ENCODE measurements around the gene CHRNG.
A peak's percentile ranks its signal among the peaks of the same experiment; 100 is the strongest.
"Not testable (repeated sequence)": the region's sequence is repeated elsewhere in the genome, so short reads cannot be mapped to it uniquely, and the experiment has no call there.

CHRNG gene

GRCh38 chr2:232532821-232533220 is 6.7 kb upstream of the CHRNG start:
- H3K36me3 ChIP-seq (ENCODE audit: control insufficient read depth, insufficient read depth, low read length); H3K27me3 ChIP-seq (ENCODE audit: insufficient read depth, low read length, poor library complexity); H3K27ac ChIP-seq (ENCODE audit: low read depth, low read length); H4K8ac ChIP-seq (ENCODE audit: low read depth, low read length); H3K4me1 ChIP-seq (ENCODE audit: control insufficient read depth, low read depth, low read length); H3K4ac ChIP-seq (ENCODE audit: low read depth, low read length); H3K79me1 ChIP-seq (ENCODE audit: low read length); H2BK120ac ChIP-seq (ENCODE audit: low read depth, low read length); H3K18ac ChIP-seq (ENCODE audit: low read length); H4K5ac ChIP-seq (ENCODE audit: low read length); H3K9ac ChIP-seq (ENCODE audit: low read length); H3K23ac ChIP-seq (ENCODE audit: low read length); H3K56ac ChIP-seq (ENCODE audit: low read length); H2BK5ac ChIP-seq (ENCODE audit: low read length); H2BK15ac ChIP-seq (replicated peaks; ENCODE audit: low read depth); H2AK5ac ChIP-seq (ENCODE audit: low read length); DNase-seq; H3K79me2 ChIP-seq (ENCODE audit: control insufficient read depth, insufficient read depth, low read length); H3K4me2 ChIP-seq (ENCODE audit: low read length); H3K4me3 ChIP-seq (ENCODE audit: low read length): not testable (repeated sequence)
- no CpG with 5 or more reads among the region's 7 CpGs for WGBS (ENCODE audit: extremely low coverage, insufficient coverage, low lambda C conversion rate)

- H3K23ac ChIP-seq (ENCODE audit: low read length) = no peak overlapping the region
- H2BK120ac ChIP-seq (ENCODE audit: low read depth, low read length) = no peak overlapping the region
- WGBS (ENCODE audit: extremely low coverage, insufficient coverage, low lambda C conversion rate) = no CpG with 5 or more reads among the region's 13 CpGs
- H3K27ac ChIP-seq (ENCODE audit: low read depth, low read length) = no peak overlapping the region
- no peak overlapping the region for H2BK15ac ChIP-seq (replicated peaks; ENCODE audit: low read depth)
- H3K4me1 ChIP-seq (ENCODE audit: control insufficient read depth, low read depth, low read length) = peaks cover 2% of the 10 kb centered on the region
- H3K4me3 ChIP-seq (ENCODE audit: low read length) = no peak overlapping the region
- no peak overlapping the region for H2BK5ac ChIP-seq (ENCODE audit: low read length)
- no peak overlapping the region for H3K4ac ChIP-seq (ENCODE audit: low read depth, low read length)
- H3K56ac ChIP-seq (ENCODE audit: low read length) = no peak overlapping the region
- H3K79me2 ChIP-seq (ENCODE audit: control insufficient read depth, insufficient read depth, low read length) = no peaks in the 10 kb centered on the region
- H3K4me2 ChIP-seq (ENCODE audit: low read length) = no peak overlapping the region
- DNase-seq = no peak
- no peak overlapping the region for H3K9ac ChIP-seq (ENCODE audit: low read length)
- no peaks in the 10 kb centered on the region for H3K27me3 ChIP-seq (ENCODE audit: insufficient read depth, low read length, poor library complexity)
- no peak overlapping the region for H4K5ac ChIP-seq (ENCODE audit: low read length)
- no peak overlapping the region for H2AK5ac ChIP-seq (ENCODE audit: low read length)
- H3K36me3 ChIP-seq (ENCODE audit: control insufficient read depth, insufficient read depth, low read length) = no peaks in the 10 kb centered on the region
- no peak overlapping the region for H4K8ac ChIP-seq (ENCODE audit: low read depth, low read length)
- no peaks in the 10 kb centered on the region for H3K79me1 ChIP-seq (ENCODE audit: low read length)
- no peak overlapping the region for H3K18ac ChIP-seq (ENCODE audit: low read length)
Measured at GRCh38 chr2:232533944-232534710, 5.4 kb upstream of the CHRNG start.

GRCh38 chr2:232534940-232535651 is 4.4 kb upstream of the CHRNG start:
- Histone ChIP-seq H3K36me3 (ENCODE audit: control insufficient read depth, insufficient read depth, low read length) (no peaks in the 10 kb centered on the region), H3K4me1 (ENCODE audit: control insufficient read depth, low read depth, low read length) (peaks cover 2% of the 10 kb centered on the region), H2BK15ac (replicated peaks; ENCODE audit: low read depth) (no peak overlapping the region), H3K27ac (ENCODE audit: low read depth, low read length) (no peak overlapping the region), H3K18ac (ENCODE audit: low read length) (no peak overlapping the region), H3K79me2 (ENCODE audit: control insufficient read depth, insufficient read depth, low read length) (no peaks in the 10 kb centered on the region), H3K27me3 (ENCODE audit: insufficient read depth, low read length, poor library complexity) (no peaks in the 10 kb centered on the region), H2BK120ac (ENCODE audit: low read depth, low read length) (no peak overlapping the region), H2BK5ac (ENCODE audit: low read length) (no peak overlapping the region), H3K4ac (ENCODE audit: low read depth, low read length) (no peak overlapping the region), H3K4me2 (ENCODE audit: low read length) (no peak overlapping the region), H4K8ac (ENCODE audit: low read depth, low read length) (no peak overlapping the region), H3K9ac (ENCODE audit: low read length) (no peak overlapping the region), H4K5ac (ENCODE audit: low read length) (no peak overlapping the region), H3K79me1 (ENCODE audit: low read length) (no peaks in the 10 kb centered on the region), H3K4me3 (ENCODE audit: low read length) (no peak overlapping the region), H2AK5ac (ENCODE audit: low read length) (no peak overlapping the region), H3K56ac (ENCODE audit: low read length) (no peak overlapping the region), H3K23ac (ENCODE audit: low read length) (no peak overlapping the region)
- DNase-seq = no peak
- WGBS (ENCODE audit: extremely low coverage, insufficient coverage, low lambda C conversion rate) = no CpG with 5 or more reads among the region's 14 CpGs

GRCh38 chr2:232535761-232536530 is 3.5 kb upstream of the CHRNG start:
- Histone ChIP-seq H3K27me3 (ENCODE audit: insufficient read depth, low read length, poor library complexity) (no peaks in the 10 kb centered on the region), H3K36me3 (ENCODE audit: control insufficient read depth, insufficient read depth, low read length) (no peaks in the 10 kb centered on the region), H2BK5ac (ENCODE audit: low read length) (no peak overlapping the region), H4K5ac (ENCODE audit: low read length) (no peak overlapping the region), H4K8ac (ENCODE audit: low read depth, low read length) (no peak overlapping the region), H2AK5ac (ENCODE audit: low read length) (no peak overlapping the region), H3K18ac (ENCODE audit: low read length) (no peak overlapping the region), H3K4me3 (ENCODE audit: low read length) (no peak overlapping the region), H2BK120ac (ENCODE audit: low read depth, low read length) (no peak overlapping the region), H3K27ac (ENCODE audit: low read depth, low read length) (no peak overlapping the region), H3K4me1 (ENCODE audit: control insufficient read depth, low read depth, low read length) (peaks cover 2% of the 10 kb centered on the region), H3K9ac (ENCODE audit: low read length) (no peak overlapping the region), H3K79me1 (ENCODE audit: low read length) (no peaks in the 10 kb centered on the region), H3K4me2 (ENCODE audit: low read length) (no peak overlapping the region), H3K56ac (ENCODE audit: low read length) (no peak overlapping the region), H3K4ac (ENCODE audit: low read depth, low read length) (no peak overlapping the region), H2BK15ac (replicated peaks; ENCODE audit: low read depth) (no peak overlapping the region), H3K23ac (ENCODE audit: low read length) (no peak overlapping the region), H3K79me2 (ENCODE audit: control insufficient read depth, insufficient read depth, low read length) (no peaks in the 10 kb centered on the region)
- DNase-seq = no peak
- WGBS (ENCODE audit: extremely low coverage, insufficient coverage, low lambda C conversion rate) = no CpG with 5 or more reads among the region's 5 CpGs

- no peak overlapping the region for H2BK5ac ChIP-seq (ENCODE audit: low read length)
Measured at GRCh38 chr2:232537079-232537478, 2.4 kb upstream of the CHRNG start.

More at GRCh38 chr2:232537079-232537478, 2.4 kb upstream of the CHRNG start:
- no peak overlapping the region for H3K4ac ChIP-seq (ENCODE audit: low read depth, low read length)
- no peaks in the 10 kb centered on the region for H3K27me3 ChIP-seq (ENCODE audit: insufficient read depth, low read length, poor library complexity)
- H4K5ac ChIP-seq (ENCODE audit: low read length) = no peak overlapping the region
- H3K4me2 ChIP-seq (ENCODE audit: low read length) = no peak overlapping the region
- no peak overlapping the region for H3K9ac ChIP-seq (ENCODE audit: low read length)
- H3K36me3 ChIP-seq (ENCODE audit: control insufficient read depth, insufficient read depth, low read length) = no peaks in the 10 kb centered on the region
- no peak overlapping the region for H3K4me3 ChIP-seq (ENCODE audit: low read length)
- no peaks in the 10 kb centered on the region for H3K79me2 ChIP-seq (ENCODE audit: control insufficient read depth, insufficient read depth, low read length)
- peak; percentile 51 for DNase-seq
- no peak overlapping the region for H3K56ac ChIP-seq (ENCODE audit: low read length)
- no peak overlapping the region for H3K23ac ChIP-seq (ENCODE audit: low read length)
- no CpG with 5 or more reads among the region's 5 CpGs for WGBS (ENCODE audit: extremely low coverage, insufficient coverage, low lambda C conversion rate)
- no peak overlapping the region for H2BK120ac ChIP-seq (ENCODE audit: low read depth, low read length)
- H4K8ac ChIP-seq (ENCODE audit: low read depth, low read length) = no peak overlapping the region
- no peaks in the 10 kb centered on the region for H3K79me1 ChIP-seq (ENCODE audit: low read length)
- H2BK15ac ChIP-seq (replicated peaks; ENCODE audit: low read depth) = no peak overlapping the region
- H3K4me1 ChIP-seq (ENCODE audit: control insufficient read depth, low read depth, low read length) = peaks cover 2% of the 10 kb centered on the region
- no peak overlapping the region for H3K27ac ChIP-seq (ENCODE audit: low read depth, low read length)
- no peak overlapping the region for H2AK5ac ChIP-seq (ENCODE audit: low read length)
- H3K18ac ChIP-seq (ENCODE audit: low read length) = no peak overlapping the region
